Suppressor macrophage treated with lipopolysaccharide for 4 hours (primary cell): ENCODE results near the gene ENPP3.
"Not testable (repeated sequence)": the region's sequence is repeated elsewhere in the genome, so short reads cannot be mapped to it uniquely, and the experiment has no call there.

Experiments used
- DNase-seq: peaks from one replicate; pipeline ENCODE4 v3.0.0-alpha.2; 2020

The ENPP3 gene

DNA sequence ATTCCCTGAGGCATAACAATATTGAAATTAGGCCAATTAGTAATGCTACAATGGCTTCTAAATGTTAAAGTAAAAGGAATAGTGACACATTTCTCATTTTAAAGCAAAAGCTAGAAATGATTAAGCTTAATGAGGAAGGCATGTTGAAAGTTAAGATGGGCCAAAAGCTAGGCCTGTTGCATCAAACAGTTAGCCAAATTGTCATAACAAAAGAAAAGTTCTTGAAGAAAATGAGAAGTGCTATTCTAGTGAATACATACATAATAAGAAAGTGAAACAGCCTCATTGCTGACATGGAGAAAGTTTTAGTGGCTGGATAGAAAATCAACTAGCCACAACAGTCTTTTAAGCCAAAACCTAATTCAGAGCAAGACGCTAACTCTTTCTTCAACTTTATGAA, 51.2 kb downstream of the ENPP3 start:
- peak; percentile 57 for DNase-seq

- DNase-seq: peak; percentile 23
These were observed 54.9 kb downstream of the ENPP3 start for GRCh38 chr6:131692031-131692430.

DNA sequence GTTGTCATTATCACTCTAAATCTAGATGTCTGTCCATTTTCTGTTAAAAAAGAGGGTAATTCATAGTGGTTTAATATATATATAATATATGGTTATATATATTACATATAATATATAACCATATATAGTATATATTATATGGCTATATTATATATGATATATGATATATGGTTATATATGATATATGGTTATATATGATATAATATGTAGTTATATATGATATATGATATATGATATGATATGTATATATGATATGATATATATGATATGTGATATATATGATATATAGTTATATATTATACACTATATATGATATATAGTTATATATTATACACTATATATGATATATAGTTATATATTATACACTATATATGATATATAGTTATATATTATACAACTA, 55.5 kb downstream of the ENPP3 start:
- no peak for DNase-seq

- DNase-seq: no peak
These were observed 56.3 kb downstream of the ENPP3 start for GRCh38 chr6:131693384-131693783.

- DNase-seq: peak; percentile 53
These were observed 57.8 kb downstream of the ENPP3 start for GRCh38 chr6:131694832-131695426.

DNA sequence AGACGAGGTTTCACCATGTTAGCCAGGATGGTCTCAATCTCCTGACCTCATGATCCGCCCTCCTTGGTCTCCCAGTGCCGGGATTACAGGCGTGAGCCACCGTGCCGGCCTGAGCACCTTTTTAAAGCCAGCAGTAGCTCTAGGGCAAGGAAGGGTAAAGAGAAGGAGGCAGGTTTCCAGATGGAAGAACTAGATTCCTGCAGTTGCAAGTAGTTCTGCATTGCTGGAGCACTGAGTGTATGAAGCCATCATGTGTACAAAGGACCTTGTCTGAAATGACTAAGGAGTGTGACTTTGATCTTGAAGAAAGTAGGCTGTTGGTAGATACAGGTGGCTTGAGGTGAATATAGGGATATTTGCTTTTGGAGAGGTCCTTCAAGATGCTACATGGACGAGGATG, 59.9 kb downstream of the ENPP3 start:
- DNase-seq: no peak

DNA sequence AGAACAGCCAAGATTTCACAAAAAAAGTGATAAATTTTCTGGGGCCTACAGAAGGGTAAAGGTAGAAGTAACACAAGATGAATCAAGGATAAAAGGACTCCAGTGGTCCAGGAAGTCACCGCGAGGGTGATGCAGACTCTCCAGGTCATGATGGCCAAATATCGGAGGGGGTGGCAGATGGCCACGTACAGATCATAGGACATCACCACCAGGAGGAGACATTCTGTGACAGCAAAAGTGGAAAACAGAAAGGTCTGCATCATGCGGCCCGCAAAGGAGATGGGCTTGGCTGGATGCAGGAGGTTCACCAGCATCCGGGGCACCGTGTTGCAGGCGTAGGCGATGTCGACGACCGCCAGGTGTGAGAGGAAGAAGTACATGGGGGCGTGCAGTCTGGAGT, 63.7 kb downstream of the ENPP3 start:
- not testable (repeated sequence) for DNase-seq

DNA sequence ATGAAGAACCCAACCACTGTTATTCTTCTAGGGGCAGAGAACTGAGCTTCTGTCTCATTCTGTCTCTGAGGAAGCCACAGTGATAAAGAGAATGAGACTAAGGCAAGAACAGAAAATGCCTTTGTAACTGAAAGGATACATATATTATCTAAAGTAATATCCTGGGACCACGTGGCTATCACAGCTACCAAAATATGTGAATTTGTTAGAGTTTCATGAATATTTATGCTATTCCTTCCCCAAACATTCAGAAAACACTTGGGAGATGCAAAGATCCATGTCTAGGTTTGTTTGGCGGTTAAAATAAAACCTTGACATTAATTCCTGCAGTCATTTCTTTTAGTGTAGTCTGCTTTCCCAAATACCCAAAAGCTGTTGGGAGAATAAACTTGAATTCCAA, 66.8 kb downstream of the ENPP3 start:
- not testable (repeated sequence) for DNase-seq

- not testable (repeated sequence) for DNase-seq
These were observed 73.8 kb downstream of the ENPP3 start, which contains the start of gene CTAGE9 for GRCh38 chr6:131710917-131711316. Gene CTAGE9, minus strand, starts transcription at chr6:131711017. Its CDS starts 0 bp downstream, at chr6:131711017.

DNA sequence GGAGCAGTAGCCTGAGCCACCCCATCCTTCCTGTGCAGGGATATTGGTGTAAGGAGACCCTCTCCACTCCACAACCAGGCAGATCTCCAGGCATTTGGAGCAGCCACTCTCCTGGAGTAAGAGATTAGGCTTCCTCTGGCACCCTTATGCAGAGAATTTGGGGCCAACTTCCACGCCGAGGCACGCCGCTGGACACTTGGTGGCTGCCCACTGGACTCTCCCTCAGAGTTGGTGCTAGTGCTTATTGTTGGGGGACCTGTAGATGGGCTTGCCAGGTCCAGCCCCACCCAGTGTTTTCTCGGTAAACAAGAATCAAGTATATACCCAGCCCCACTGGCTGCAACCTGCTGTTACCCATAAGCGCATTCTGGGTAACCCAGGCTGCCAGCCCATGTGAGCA, 78.5 kb downstream of the ENPP3 start:
- not testable (repeated sequence) for DNase-seq

GRCh38 chr6:131717836-131718542, 80.9 kb downstream of the ENPP3 start:
- DNase-seq: no peak

- DNase-seq: no peak
These were observed 84.1 kb downstream of the ENPP3 start for GRCh38 chr6:131721161-131721560.

- DNase-seq: no peak
These were observed 87.0 kb downstream of the ENPP3 start for GRCh38 chr6:131724114-131724513.

DNA sequence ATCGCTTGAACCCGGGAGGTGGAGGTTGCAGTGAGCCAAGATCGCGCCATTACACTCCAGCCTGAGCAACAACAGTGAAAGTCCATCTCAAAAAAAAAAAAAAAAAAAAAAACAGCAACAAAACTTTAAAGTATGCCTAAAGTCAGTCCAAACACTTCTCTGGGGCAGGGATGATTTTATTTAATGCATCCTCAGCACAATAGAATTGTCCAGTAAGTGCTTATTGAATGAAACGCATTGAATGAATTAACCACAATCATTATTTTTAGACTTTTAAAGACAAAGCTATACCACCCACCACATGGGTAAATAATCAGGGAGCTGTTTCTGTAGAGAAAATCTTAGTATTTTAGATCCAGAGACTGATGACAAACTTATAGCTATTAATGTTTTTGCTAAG, 90.4 kb downstream of the ENPP3 start:
- DNase-seq: no peak

DNA sequence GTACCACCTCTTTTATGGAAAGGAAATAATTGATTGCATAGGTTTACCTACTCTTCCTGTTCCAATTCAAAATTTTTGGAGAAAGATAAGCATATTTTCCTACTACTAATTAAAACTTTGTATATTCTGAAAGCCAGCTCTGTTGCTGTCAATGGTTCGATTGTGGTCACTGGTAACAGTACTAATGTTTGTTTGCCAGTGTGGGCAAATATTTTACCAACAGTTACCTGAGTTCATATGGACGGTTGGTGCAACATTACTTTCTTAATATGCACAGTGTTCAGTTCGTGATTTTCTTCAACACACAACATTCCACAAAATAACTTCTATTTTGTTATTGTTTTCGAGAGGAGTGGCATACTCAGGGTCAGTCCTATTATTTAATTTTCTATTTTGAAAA, 90.8 kb downstream of the ENPP3 start:
- no peak for DNase-seq

DNA sequence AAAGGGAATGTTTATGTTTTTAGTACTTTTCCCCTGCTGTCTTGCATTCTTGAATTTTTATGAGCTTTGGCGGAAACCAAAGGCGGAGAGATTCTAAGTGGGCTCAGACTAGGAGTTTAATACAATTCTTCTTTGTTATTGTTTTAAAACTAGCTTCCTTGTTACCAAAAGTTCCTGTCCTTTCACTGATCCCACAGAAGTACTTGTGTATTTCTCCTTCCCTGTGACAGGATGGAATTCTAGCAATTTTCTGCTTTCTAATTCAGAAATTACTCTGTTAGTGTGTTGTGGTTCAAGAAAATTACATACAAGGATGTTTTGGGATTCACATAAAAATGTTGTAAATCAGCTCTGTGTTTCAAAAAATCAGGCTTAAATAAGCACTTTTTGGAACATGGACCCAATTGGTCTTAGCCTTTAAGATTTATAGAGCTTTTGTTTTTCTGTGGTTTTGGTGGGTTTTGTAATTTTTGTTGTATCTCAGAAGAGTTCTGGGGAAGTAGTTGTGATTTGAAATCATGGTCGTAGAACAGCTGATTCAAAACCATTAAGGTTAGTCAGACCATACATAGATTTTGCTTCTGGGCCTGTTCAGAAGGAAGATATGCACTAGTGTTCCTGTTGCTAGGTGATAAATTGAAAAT, 91.3 kb downstream of the ENPP3 start:
- no peak for DNase-seq

- DNase-seq: no peak
These were observed 92.4 kb downstream of the ENPP3 start for GRCh38 chr6:131729550-131729949.

GRCh38 chr6:131730264-131730663, 93.2 kb downstream of the ENPP3 start:
- no peak for DNase-seq

DNA sequence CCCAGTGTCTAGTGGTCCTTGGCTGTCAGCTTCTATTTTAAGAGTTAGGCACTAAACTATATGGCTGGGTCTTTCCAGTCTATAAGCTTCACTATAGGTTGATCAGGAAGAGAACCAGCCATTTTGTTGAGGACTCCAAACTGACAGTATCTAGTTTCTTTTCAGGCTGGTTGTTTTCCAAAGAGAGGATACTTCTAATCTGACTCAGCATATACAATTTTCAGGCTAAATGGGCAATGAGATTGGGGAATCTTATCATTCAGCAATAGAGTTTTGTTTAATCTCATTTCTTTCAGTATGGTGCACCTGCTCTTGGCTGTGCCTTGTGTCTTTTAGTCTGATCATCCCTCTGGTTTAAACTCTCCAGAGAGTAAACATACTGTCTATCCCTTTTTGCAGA, 94.1 kb downstream of the ENPP3 start:
- DNase-seq: no peak

DNA sequence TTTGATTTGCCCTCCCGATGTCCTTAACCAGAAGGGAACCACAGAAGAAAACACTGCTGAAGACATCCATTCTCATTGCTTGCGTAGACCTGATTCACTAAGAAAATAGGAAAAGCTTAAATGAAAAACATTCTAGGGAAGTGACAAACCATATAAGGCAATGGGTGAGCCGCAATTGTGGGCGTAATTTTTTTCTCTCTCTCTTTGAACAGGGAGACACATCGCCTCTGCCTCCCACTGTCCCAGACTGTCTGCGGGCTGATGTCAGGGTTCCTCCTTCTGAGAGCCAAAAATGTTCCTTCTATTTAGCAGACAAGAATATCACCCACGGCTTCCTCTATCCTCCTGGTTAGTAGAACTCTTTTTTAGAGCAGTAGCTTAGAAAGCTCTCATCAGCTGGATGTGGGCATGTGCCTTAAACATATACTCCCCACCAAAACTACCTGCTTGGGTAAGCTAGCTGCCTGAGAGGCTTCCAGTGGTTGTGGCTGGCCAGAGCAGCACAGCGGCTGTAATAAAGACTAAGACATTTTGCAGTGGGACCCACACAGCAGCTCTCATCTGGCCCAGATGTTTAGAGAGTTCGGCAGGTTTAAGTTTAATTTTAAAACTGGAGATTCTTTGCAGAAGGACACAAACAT, 96.4 kb downstream of the ENPP3 start:
- peak; percentile 9 for DNase-seq

DNA sequence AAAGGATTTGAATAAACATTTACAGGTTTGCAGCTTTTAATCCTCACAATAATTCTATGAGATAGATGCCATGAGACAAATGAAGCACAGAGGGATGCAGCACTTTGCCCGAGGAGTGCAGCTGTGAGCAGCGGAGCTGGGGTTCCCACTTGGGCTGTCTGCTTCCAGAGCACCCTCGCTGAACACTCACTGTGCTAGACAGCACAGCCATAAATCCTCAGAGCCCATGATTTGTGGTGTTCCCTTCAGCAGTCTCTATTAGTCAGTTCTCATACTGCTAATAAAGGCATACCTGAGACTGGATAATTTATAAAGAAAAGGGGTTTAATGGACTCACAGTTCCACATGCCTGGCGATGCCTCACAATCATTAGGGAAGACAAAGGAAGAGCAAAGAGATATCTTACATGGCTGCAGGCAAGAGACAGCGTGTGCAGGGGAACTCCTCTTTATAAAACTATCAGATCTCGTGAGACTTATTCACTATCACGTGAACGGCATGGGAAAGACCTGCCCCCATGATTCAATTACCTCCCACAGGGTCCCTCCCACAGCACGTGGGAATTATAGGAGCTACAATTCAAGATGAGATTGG, 99.0 kb downstream of the ENPP3 start:
- DNase-seq: no peak

DNA sequence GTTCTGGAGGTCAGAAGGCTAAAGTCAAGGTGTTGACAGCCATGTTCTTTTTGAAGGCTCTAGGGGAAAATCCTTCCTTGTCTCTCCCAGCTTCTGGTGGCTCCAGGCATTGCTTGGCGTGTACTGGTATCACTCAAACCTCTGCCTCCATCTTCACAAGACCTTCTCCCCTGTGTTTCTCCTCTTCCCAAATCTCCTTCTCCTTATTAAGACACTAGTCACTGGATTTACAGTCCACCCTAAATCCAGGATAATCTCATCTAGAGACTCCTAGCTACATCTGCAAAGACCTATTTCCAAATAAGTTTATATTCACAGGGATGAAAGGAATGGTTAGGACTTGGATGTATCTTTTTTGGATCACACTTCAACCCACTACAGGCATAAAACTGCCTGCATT, 99.7 kb downstream of the ENPP3 start:
- no peak for DNase-seq

GRCh38 chr6:131739136-131739535, 102.0 kb downstream of the ENPP3 start:
- no peak for DNase-seq
